Activated CD8-positive, alpha-beta T cell treated with anti-CD3 and anti-CD28 coated beads for 36 hours (primary cell): ENCODE measurements around the gene NMRK2. TPM values are rescaled to one million over a fixed set of nuclear protein-coding genes. Genes with fewer than 3 reads are reported as not detected.
"Not testable (repeated sequence)": the region's sequence is repeated elsewhere in the genome, so short reads cannot be mapped to it uniquely, and the experiment has no call there.

Experiments
- ATAC-seq: fragments of 200-7000 bp; cut with Tn5 transposase; one replicate; pipeline ENCODE4 v1.10.0; 2021; ENCODE audit warnings: mild to moderate bottlenecking, moderate library complexity
- CTCF ChIA-PET: fragments of 350-600 bp; sonication (Branson Sonifier 250); formaldehyde crosslinking; loops from one replicate; lab custom pipeline; 2021; ENCODE audit warnings: antibody characterized with exemption; lab: Charles Lee
- POLR2A ChIA-PET: fragments of 350-600 bp; sonication (Branson Sonifier 250); formaldehyde crosslinking; loops from one replicate; lab custom pipeline; 2021; ENCODE audit warnings: antibody characterized with exemption; lab: Charles Lee
- DNase-seq: peaks from one replicate; pipeline ENCODE4 v3.0.0-alpha.2; 2020
- H3K27ac Mint-ChIP-seq: one replicate; pipeline ENCODE4 v1.8.0; 2021; ENCODE audit warnings: mild to moderate bottlenecking, mixed read lengths
- H3K27me3 Mint-ChIP-seq: one replicate; pipeline ENCODE4 v1.8.0; 2021; ENCODE audit warnings: mixed read lengths
- H3K36me3 Mint-ChIP-seq: one replicate; pipeline ENCODE4 v1.8.0; 2021; ENCODE audit warnings: low read depth, mixed read lengths
- H3K4me1 Mint-ChIP-seq: one replicate; pipeline ENCODE4 v1.8.0; 2021; ENCODE audit warnings: low read depth, mixed read lengths
- H3K4me3 Mint-ChIP-seq: one replicate; pipeline ENCODE4 v1.8.0; 2021; ENCODE audit warnings: mild to moderate bottlenecking, moderate library complexity, mixed read lengths
- H3K9me3 Mint-ChIP-seq: one replicate; pipeline ENCODE4 v1.8.0; 2021; ENCODE audit warnings: mixed read lengths
- intact Hi-C: fragments of 100-400 bp; cut with micrococcal nuclease; formaldehyde crosslinking; loops from one replicate; pipeline ENCODE4 v1.10.0; 2022
- total RNA-seq, 2 experiments: library from RNA; stranded (reverse); gene quantifications; one replicate each; pipeline ENCODE4 v1.2.3, GENCODE V29; 2021
- TF ChIP-seq, protein P1 (sequence below): fragments of 200-600 bp; IDR thresholded peaks from one replicate; pipeline ENCODE4 v1.8.0; 2022; ENCODE audit warnings: antibody characterized with exemption, mild to moderate bottlenecking

NMRK2 gene
- total RNA-seq, 2 experiments from 2014 or later = not detected

DNA sequence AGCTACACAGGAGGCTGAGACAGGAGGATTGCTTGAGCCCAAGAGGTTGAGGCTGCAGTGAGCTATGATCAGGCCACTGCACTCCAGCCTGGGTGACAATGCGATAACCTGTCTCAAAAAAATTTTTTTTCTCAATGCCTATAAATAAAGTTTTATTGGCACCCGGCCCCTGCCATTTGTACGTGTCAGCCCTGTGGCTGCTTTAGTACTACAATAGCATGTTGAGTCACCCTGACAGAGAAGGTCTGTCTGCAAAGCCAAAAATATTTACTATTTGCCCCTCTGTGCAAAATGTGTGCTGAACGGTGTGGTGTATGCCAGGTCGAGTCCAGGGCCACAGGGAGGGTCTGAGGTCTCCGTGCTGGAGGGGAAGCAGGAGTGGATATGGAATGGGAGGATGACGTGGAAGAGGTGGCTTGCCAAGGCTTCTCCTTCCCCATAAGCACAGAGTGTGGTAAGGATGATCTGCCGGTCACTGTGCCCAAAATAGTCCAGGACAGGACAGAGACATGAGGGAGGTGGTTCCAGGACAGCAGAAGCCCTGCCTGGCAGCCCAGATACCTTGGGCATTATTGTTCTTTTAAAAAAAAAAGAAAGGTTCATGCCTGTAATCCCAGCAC is 10.0 kb downstream of the NMRK2 start:
- ChIA-PET CTCF (no interaction called here), POLR2A (no interaction called here)
- DNase-seq (no peak), ATAC-seq (no peak)
- Mint-ChIP-seq H3K27ac (no peak overlapping the region), H3K27me3 (no peaks in the 10 kb centered on the region), H3K4me3 (no peak overlapping the region), H3K9me3 (no peaks in the 10 kb centered on the region), H3K36me3 (no peaks in the 10 kb centered on the region), H3K4me1 (no peaks in the 10 kb centered on the region)
- TF ChIP-seq, protein P1, sequence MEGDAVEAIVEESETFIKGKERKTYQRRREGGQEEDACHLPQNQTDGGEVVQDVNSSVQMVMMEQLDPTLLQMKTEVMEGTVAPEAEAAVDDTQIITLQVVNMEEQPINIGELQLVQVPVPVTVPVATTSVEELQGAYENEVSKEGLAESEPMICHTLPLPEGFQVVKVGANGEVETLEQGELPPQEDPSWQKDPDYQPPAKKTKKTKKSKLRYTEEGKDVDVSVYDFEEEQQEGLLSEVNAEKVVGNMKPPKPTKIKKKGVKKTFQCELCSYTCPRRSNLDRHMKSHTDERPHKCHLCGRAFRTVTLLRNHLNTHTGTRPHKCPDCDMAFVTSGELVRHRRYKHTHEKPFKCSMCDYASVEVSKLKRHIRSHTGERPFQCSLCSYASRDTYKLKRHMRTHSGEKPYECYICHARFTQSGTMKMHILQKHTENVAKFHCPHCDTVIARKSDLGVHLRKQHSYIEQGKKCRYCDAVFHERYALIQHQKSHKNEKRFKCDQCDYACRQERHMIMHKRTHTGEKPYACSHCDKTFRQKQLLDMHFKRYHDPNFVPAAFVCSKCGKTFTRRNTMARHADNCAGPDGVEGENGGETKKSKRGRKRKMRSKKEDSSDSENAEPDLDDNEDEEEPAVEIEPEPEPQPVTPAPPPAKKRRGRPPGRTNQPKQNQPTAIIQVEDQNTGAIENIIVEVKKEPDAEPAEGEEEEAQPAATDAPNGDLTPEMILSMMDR = no peak
- intact Hi-C loops = no loop called here

DNA sequence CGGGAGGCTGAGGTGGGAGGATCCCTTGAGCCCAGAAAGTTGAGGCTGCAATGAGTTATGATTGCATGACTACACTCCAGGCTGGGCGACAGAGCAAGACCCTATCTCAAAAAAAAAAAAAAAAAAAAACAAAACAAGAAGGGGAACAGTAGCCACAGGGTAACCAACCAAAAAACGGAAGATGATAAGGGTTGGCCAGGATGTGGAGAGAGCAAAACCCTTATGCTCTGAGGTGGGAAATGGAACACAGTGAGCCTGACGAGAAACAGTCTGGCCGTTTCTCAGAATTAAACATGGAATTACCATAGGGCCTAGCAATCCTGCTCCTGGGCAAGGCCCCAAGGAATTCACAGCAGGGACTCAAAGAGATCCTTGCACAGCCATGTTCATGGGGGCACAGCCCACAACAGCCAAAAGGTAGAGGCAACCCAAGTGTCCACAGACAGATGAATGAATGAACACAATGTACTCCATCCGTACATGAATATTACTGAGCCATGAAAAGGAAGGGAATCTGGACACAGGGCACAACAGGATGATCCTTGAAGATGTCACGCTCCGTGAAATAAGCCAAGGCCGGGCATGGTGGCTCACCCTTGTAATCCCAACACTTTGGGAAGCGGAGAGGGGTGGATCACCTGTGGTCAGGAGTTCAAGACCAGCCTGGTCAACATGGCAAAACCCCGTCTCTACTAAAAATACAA is 11.3 kb downstream of the NMRK2 start:
- Mint-ChIP-seq H3K36me3 (no peaks in the 10 kb centered on the region), H3K4me1 (no peaks in the 10 kb centered on the region), H3K27ac (no peak overlapping the region), H3K9me3 (no peaks in the 10 kb centered on the region), H3K27me3 (no peaks in the 10 kb centered on the region), H3K4me3 (no peak overlapping the region)
- ChIA-PET POLR2A (no interaction called here), CTCF (interaction anchor here (1.0 kb wide), 1 partner anchor 215 kb away, joined by 3 read pairs; no protein-coding TSS in a partner anchor)
- intact Hi-C loops = no loop called here
- TF ChIP-seq, protein P1 = no peak
- ATAC-seq (no peak), DNase-seq (no peak)

DNA sequence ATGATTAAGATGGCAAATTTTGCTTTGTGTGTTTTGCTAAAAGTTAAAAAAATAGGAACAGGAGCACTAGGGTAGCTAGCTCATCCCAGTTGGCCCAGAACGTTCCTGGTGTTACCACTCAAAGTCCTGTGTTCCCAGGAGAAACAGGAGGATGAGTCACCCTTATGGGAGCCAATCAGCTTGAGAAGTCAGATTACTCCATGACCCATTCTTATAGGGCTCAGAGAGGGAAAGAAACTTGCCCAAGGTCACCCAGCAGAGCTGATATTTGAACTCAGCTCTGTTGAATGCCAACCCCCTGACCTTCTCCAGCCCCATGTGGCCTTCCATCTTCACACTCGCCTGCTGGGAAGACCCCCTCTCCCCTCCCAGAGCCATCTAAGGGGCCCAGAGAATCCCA is 13.0 kb downstream of the NMRK2 start:
- H3K4me3 Mint-ChIP-seq = no peak overlapping the region
- H3K27me3 Mint-ChIP-seq = no peaks in the 10 kb centered on the region
- no peak overlapping the region for H3K27ac Mint-ChIP-seq
- ATAC-seq = no peak
- CTCF ChIA-PET = interaction anchor here (1.0 to 1.6 kb wide), 3 partner anchors 9 to 124 kb away, joined by 3 to 4 read pairs (median 4); no protein-coding TSS in a partner anchor
- TF ChIP-seq, protein P1 = no peak
- POLR2A ChIA-PET = no interaction called here
- H3K9me3 Mint-ChIP-seq = no peaks in the 10 kb centered on the region
- no peaks in the 10 kb centered on the region for H3K36me3 Mint-ChIP-seq
- H3K4me1 Mint-ChIP-seq = peaks cover under 1% of the 10 kb centered on the region
- intact Hi-C loops = no loop called here
- no peak for DNase-seq

DNA sequence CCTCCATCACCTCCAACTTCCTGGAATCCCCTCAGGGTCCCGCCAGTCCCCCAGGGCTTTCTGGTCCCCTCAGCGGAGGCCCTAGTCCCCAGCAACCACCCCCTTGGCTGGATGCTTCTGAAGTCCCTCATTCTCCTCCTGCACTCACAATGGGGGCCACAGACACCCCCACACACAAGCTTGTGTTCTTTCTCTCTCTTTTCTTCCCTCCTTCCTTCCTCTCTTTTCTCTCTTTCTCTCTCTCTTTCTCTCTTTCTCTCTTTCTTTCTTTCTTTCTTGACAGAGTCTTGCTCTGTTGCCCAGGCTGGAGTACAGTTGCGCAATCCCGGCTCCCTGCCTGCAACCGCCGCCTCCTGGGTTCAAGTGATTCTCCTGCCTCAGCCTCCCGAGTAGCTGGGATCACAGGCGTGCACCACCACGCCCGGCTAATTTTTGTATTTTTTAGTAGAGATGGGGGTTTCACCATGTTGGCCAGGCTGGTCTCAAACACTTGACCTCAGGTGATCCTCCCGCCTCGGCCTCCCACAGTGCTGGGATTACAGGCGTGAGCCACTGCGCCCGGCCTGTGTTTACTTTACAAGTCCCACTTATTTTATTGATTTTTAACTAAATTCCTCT is 14.6 kb downstream of the NMRK2 start:
- H3K4me3 Mint-ChIP-seq, ATAC-seq, H3K27ac Mint-ChIP-seq, H3K9me3 Mint-ChIP-seq, CTCF ChIA-PET, DNase-seq, H3K27me3 Mint-ChIP-seq, H3K4me1 Mint-ChIP-seq, H3K36me3 Mint-ChIP-seq, intact Hi-C loops, POLR2A ChIA-PET: not testable (repeated sequence)

DNA sequence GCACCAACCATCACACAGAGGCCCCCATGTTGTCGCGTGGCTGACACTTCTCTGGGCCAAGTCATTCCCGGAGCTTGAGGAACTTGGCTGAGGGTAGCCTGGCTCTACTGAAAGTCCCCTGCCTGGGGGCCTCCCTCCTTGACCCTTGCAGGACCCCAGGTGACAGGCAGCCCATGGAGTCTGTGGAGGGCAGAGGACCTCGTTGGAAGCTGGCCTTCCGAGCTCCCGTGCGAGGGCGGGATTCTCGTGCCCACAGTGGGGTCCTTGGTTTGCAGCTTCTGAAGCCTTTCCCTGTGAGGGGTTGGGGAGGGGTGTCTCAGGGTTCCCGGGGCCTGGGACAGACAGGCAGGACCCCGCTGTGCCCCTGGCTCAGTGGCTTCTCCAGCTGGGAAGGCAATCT is 16.4 kb downstream of the NMRK2 start:
- H3K27me3 Mint-ChIP-seq = no peaks in the 10 kb centered on the region
- no peak for DNase-seq
- intact Hi-C loops = no loop called here
- ChIA-PET POLR2A (no interaction called here), CTCF (no interaction called here)
- H3K4me1 Mint-ChIP-seq = peaks cover 7% of the 10 kb centered on the region
- TF ChIP-seq, protein P1 = no peak
- H3K36me3 Mint-ChIP-seq = no peaks in the 10 kb centered on the region
- no peak overlapping the region for H3K27ac Mint-ChIP-seq
- no peak overlapping the region for H3K4me3 Mint-ChIP-seq
- ATAC-seq = no peak
- no peaks in the 10 kb centered on the region for H3K9me3 Mint-ChIP-seq
